ENCODE measurements around the gene SH2D2A. TPM values are rescaled to one million over a fixed set of nuclear protein-coding genes. Genes with fewer than 3 reads are reported as not detected.

The SH2D2A gene
- polyA plus RNA-seq, 1 experiment, result 0.09 TPM

DNA sequence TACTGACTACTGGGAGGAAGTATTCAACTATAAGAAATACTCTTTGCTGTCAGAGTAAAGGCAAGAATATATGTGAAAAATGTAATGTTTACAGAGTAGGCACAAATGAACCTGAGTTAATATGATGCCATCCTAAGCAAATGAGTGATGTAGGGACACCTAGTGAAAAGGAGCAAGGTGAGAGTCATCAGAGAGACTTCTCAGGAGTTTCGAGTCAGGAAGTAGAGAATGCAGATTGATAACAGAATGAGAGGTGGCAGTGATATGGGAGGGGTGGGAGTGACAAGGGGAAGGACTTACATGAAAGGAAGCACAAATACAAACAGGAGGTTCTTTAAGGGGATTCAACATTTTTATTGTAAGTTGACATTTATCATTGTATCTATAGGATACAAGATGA, 39.1 kb downstream of the SH2D2A start:
- POLR2A ChIA-PET, result no interaction called here
- no peaks in the 10 kb centered on the region for H3K27me3 ChIP-seq (ENCODE audit: control insufficient read depth, insufficient read depth, low read length)
- CTCF ChIA-PET, result interaction anchor here (0.6 to 1.6 kb wide), 2 partner anchors 51 to 62 kb away, joined by 3 to 9 read pairs; no protein-coding TSS in a partner anchor
- no peak for DNase-seq (ENCODE audit: low read depth, low spot score)
- H3K4me3 ChIP-seq (ENCODE audit: low read depth, low read length), result no peak overlapping the region
- H3K27ac ChIP-seq (ENCODE audit: low read depth, low read length), result no peak overlapping the region
- no peaks in the 10 kb centered on the region for H3K9me3 ChIP-seq (ENCODE audit: control insufficient read depth, insufficient read depth, low read length)
- TF ChIP-seq, protein P1, sequence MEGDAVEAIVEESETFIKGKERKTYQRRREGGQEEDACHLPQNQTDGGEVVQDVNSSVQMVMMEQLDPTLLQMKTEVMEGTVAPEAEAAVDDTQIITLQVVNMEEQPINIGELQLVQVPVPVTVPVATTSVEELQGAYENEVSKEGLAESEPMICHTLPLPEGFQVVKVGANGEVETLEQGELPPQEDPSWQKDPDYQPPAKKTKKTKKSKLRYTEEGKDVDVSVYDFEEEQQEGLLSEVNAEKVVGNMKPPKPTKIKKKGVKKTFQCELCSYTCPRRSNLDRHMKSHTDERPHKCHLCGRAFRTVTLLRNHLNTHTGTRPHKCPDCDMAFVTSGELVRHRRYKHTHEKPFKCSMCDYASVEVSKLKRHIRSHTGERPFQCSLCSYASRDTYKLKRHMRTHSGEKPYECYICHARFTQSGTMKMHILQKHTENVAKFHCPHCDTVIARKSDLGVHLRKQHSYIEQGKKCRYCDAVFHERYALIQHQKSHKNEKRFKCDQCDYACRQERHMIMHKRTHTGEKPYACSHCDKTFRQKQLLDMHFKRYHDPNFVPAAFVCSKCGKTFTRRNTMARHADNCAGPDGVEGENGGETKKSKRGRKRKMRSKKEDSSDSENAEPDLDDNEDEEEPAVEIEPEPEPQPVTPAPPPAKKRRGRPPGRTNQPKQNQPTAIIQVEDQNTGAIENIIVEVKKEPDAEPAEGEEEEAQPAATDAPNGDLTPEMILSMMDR (IDR thresholded peaks at IDR 0.05; ENCODE audit: low read depth, low read length), result no peak

DNA sequence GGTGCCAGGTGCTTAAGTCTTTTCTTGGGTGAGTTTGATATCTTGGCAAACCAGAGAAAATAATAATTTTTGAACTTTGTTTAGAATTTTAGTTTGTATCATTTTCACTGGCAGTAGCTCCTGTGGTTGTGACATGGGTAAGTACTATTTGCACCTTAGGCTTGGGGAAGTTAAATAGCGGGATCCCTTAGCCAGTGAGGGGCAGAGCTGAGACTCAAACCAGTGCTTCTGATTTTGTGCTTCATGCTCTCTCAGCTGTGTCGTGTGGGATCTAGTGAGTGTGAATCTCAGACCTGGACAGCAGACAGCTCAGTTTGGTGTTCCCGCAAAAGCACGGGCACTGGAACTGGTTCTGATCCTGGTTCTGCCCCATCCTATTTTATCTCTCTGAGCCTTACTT, 39.7 kb downstream of the SH2D2A start:
- no peak for DNase-seq (ENCODE audit: low read depth, low spot score)
- ChIA-PET POLR2A (no interaction called here), CTCF (interaction anchor here (0.6 to 1.6 kb wide), 3 partner anchors 51 to 114 kb away, joined by 3 to 9 read pairs (median 3); no protein-coding TSS in a partner anchor)
- no peaks in the 10 kb centered on the region for H3K9me3 ChIP-seq (ENCODE audit: control insufficient read depth, insufficient read depth, low read length)
- H3K4me3 ChIP-seq (ENCODE audit: low read depth, low read length), result no peak overlapping the region
- no peaks in the 10 kb centered on the region for H3K27me3 ChIP-seq (ENCODE audit: control insufficient read depth, insufficient read depth, low read length)
- TF ChIP-seq, protein P1 (IDR thresholded peaks at IDR 0.05; ENCODE audit: low read depth, low read length), result no peak
- H3K27ac ChIP-seq (ENCODE audit: low read depth, low read length), result no peak overlapping the region

DNA sequence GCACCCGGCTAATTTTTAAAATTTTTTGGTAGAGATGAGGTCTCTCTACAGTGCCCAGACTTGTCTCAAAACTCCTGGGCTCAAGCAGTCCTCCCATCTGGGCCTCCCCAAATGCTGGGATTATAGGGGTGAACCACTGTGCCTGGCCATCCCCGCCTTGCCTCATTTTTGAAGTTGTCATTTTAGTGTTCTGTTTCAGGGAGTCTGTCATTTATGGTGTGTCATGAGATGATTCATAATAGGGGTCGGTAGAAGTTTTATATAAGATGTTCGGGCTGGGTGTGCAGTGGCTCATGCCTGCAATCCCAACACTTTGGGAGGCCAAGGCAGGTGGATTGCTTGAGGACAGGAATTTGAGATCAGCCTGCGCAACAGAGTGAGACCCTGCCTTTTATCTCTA, 40.8 kb downstream of the SH2D2A start:
- no peak overlapping the region for H3K27ac ChIP-seq (ENCODE audit: low read depth, low read length)
- POLR2A ChIA-PET, result no interaction called here
- no peaks in the 10 kb centered on the region for H3K27me3 ChIP-seq (ENCODE audit: control insufficient read depth, insufficient read depth, low read length)
- no peaks in the 10 kb centered on the region for H3K9me3 ChIP-seq (ENCODE audit: control insufficient read depth, insufficient read depth, low read length)
- CTCF ChIA-PET, result interaction anchor here (0.6 to 0.8 kb wide), 2 partner anchors 50 to 1731 kb away, joined by 3 read pairs; no protein-coding TSS in a partner anchor
- TF ChIP-seq, protein P1 (IDR thresholded peaks at IDR 0.05; ENCODE audit: low read depth, low read length), result no peak
- no peak for DNase-seq (ENCODE audit: low read depth, low spot score)
- H3K4me3 ChIP-seq (ENCODE audit: low read depth, low read length), result no peak overlapping the region

DNA sequence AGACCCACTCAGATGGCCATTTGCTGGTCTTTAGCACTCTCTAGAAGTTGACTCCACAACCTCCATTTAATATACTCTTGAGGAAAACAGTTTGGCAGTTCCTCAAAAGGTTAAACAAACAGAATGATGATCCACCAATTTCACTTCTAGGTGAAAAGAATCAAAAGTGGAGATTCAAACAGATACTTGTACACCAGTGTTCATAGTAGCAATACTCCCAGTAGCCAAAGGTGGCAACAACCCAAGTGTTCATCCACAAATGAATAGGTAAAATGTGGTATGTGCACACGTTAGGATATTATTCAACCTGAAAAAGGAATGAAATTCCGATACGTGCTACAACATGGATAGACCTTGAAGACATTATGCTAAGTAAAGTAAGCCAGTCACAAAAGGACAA, 43.0 kb downstream of the SH2D2A start:
- CTCF ChIA-PET, result no interaction called here
- Histone ChIP-seq H3K9me3 (ENCODE audit: control insufficient read depth, insufficient read depth, low read length) (no peaks in the 10 kb centered on the region), H3K27me3 (ENCODE audit: control insufficient read depth, insufficient read depth, low read length) (no peaks in the 10 kb centered on the region), H3K27ac (ENCODE audit: low read depth, low read length) (no peak overlapping the region), H3K4me3 (ENCODE audit: low read depth, low read length) (no peak overlapping the region)
- TF ChIP-seq, protein P1 (IDR thresholded peaks at IDR 0.05; ENCODE audit: low read depth, low read length), result 0 out of 2 replicates have a peak, but pooled peaks have one; percentile 7
- POLR2A ChIA-PET, result no interaction called here
- no peak for DNase-seq (ENCODE audit: low read depth, low spot score)

DNA sequence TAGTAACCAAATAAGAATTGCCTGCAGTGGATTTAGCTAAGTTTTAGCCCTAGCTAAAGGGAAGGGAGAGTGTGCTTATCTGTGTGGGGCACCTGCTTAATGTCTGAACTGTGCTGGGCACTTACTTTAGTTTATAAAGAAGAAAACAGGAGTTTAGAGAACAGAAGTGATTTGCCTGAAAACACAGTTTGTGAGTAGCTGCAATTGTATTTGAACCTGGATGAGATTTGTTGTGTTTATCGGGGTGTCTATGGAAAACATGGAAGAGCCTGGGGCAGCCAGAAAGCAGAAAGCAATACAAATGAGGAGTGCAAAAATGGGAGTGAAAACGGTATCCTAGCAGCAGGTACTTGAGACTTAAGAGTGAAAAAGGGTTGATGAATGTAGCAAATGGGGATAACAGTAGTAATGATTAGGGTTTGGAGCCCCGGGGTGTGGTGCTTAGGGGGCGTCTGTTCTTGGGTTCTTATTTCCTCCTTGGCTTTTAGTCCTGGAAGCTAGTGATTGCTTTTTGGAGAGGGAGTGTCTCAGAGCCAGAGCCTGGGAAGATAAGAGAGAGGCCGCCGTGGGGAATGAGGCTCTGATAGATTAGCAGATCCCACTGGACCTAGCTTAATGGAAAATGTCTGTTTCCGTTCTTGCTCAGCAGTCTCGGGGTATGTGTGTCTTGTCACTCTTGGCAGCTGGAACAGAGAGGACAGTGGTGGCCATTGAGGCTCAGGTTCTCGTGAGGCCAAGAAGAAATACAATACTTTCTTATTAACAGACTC, 43.7 kb downstream of the SH2D2A start:
- Histone ChIP-seq H3K27me3 (ENCODE audit: control insufficient read depth, insufficient read depth, low read length) (no peaks in the 10 kb centered on the region), H3K27ac (ENCODE audit: low read depth, low read length) (no peak overlapping the region), H3K9me3 (ENCODE audit: control insufficient read depth, insufficient read depth, low read length) (peaks cover 1% of the 10 kb centered on the region; the same call in 1 of the 2 replicates), H3K4me3 (ENCODE audit: low read depth, low read length) (no peak overlapping the region)
- ChIA-PET CTCF (interaction anchor here (0.8 to 1.4 kb wide), 4 partner anchors 9 to 83 kb away, joined by 3 to 4 read pairs (median 3); no protein-coding TSS in a partner anchor), POLR2A (no interaction called here)
- no peak for DNase-seq (ENCODE audit: low read depth, low spot score)
- TF ChIP-seq, protein P1 (IDR thresholded peaks at IDR 0.05; ENCODE audit: low read depth, low read length), result no peak

All from AG04450 (cell line).